Keratinocyte (primary cell): ENCODE measurements around the gene NXPE4. TPM values are rescaled to one million over a fixed set of nuclear protein-coding genes. Genes with fewer than 3 reads are reported as not detected.

Experiments used
- DNase-seq: peaks from one replicate; pipeline ENCODE4 v3.0.0-alpha.2; 2011; ENCODE audit warnings: low read depth, missing footprints, low spot score
- FAIRE-seq: peaks from 2 replicates; lab custom pipeline; 2011; peaks lifted over from hg19 to GRCh38; lab: Jason Lieb, UNC
- H2AFZ ChIP-seq: 2 replicates; pipeline ENCODE4 v1.6.0; 2012; ENCODE audit warnings: low read length, control low read depth, inconsistent platforms; ENCODE audit not compliant: control insufficient read depth
- H3K27ac ChIP-seq: 2 replicates; pipeline ENCODE4 v1.5.1; 2011; ENCODE audit warnings: low read length; ENCODE audit not compliant: control insufficient read depth, insufficient read depth
- H3K27me3 ChIP-seq: 3 replicates; pipeline ENCODE4 v1.6.0; 2011; ENCODE audit warnings: low read length; ENCODE audit not compliant: control insufficient read depth, insufficient read depth; ENCODE audit errors: extremely low read depth
- H3K36me3 ChIP-seq, 2 experiments: 2 replicates in 1 of 2; 3 replicates in 1 of 2; pipeline ENCODE4 v1.5.1; 2011; ENCODE audit warnings: low read length in 2 of 2, mild to moderate bottlenecking in 1 of 2; ENCODE audit not compliant: control insufficient read depth in 2 of 2, insufficient read depth in 2 of 2; ENCODE audit errors: extremely low read depth in 1 of 2
- H3K4me1 ChIP-seq: 3 replicates; pipeline ENCODE4 v1.5.1; 2011; ENCODE audit warnings: low read length; ENCODE audit not compliant: control insufficient read depth, insufficient read depth; ENCODE audit errors: extremely low read depth
- H3K4me2 ChIP-seq: 3 replicates; pipeline ENCODE4 v1.6.0; 2011; ENCODE audit warnings: low read depth, low read length; ENCODE audit not compliant: control insufficient read depth, insufficient read depth; ENCODE audit errors: extremely low read depth
- H3K4me3 ChIP-seq, 3 experiments: fragments of 200-600 bp in 1 of 3; sonication (generic) in 1 of 3; 2 replicates in 2 of 3; 3 replicates in 1 of 3; pipeline ENCODE4 v1.5.1; 2011 to 2016; ENCODE audit warnings: low read length in 3 of 3, mild to moderate bottlenecking in 3 of 3, control low read depth in 2 of 3, inconsistent platforms in 1 of 3, low read depth in 1 of 3, mixed read lengths in 1 of 3, mixed run types in 1 of 3, moderate library complexity in 1 of 3; ENCODE audit not compliant: control insufficient read depth in 2 of 3, insufficient read depth in 2 of 3; ENCODE audit errors: extremely low read depth in 1 of 3
- H3K79me2 ChIP-seq: 2 replicates; pipeline ENCODE4 v1.6.0; 2012; ENCODE audit warnings: low read length; ENCODE audit not compliant: control insufficient read depth, insufficient read depth
- H3K9ac ChIP-seq: 3 replicates; pipeline ENCODE4 v1.6.0; 2011; ENCODE audit warnings: low read length; ENCODE audit not compliant: control insufficient read depth, insufficient read depth; ENCODE audit errors: extremely low read depth
- H3K9me1 ChIP-seq: 3 replicates; pipeline ENCODE4 v1.6.0; 2011; ENCODE audit warnings: low read length; ENCODE audit not compliant: control insufficient read depth, insufficient read depth; ENCODE audit errors: extremely low read depth
- H3K9me3 ChIP-seq: 2 replicates; pipeline ENCODE4 v1.5.1; 2012; ENCODE audit warnings: low read depth, low read length; ENCODE audit not compliant: control insufficient read depth
- H4K20me1 ChIP-seq: 3 replicates; pipeline ENCODE4 v1.6.0; 2011; ENCODE audit warnings: low read length; ENCODE audit not compliant: control insufficient read depth, insufficient read depth; ENCODE audit errors: extremely low read depth
- CTCF ChIP-seq, 3 experiments: IDR thresholded peaks in 1 of 3; conservative IDR thresholded peaks in 1 of 3; optimal IDR thresholded peaks in 1 of 3; 2 replicates in 2 of 3; 3 replicates in 1 of 3; pipeline versions ENCODE3 to v1.5.1; 2011; ENCODE audit warnings: low read length in 3 of 3, mild to moderate bottlenecking in 3 of 3, moderate library complexity in 2 of 3, control low read depth in 1 of 3, inconsistent platforms in 1 of 3; ENCODE audit not compliant: insufficient read depth in 2 of 3; ENCODE audit errors: extremely low read depth in 1 of 3
- EZH2 ChIP-seq: IDR thresholded peaks from one replicate; pipeline ENCODE4 v1.6.1; 2012; ENCODE audit warnings: inconsistent platforms, mild to moderate bottlenecking, low read length, moderate library complexity
- dilution Hi-C: fragments of 300-500 bp; cut with MboI; formaldehyde crosslinking; loops from one replicate; pipeline ENCODE4 v1.7.0; 2020; ENCODE audit warnings: low sequenced_read_pairs; ENCODE audit not compliant: extremely low pct_ligation_motif_present
- polyA plus RNA-seq, 5 experiments: library from polyadenylated mRNA; depleted of rRNA in 3 of 5; stranded (reverse) in 3 of 5; stranded (forward) in 1 of 5; unstranded in 1 of 5; fragments of >200 nt; gene quantifications; 1 replicate in 1 of 5; 2 replicates in 3 of 5; 3 replicates in 1 of 5; pipeline versions ENCODE4 v1.2.1 to v1.2.3, GENCODE V29; 2011 to 2012; ENCODE audit warnings: missing spikeins in 2 of 5, low read depth in 1 of 5, low replicate concordance in 1 of 5

Gene NXPE4
- polyA plus RNA-seq, 1 donor (not counting 4 experiments of a cell fraction or from before 2014, with no cell fraction given) = not detected

- Histone ChIP-seq H3K79me2 (no peaks in the 10 kb centered on the region), H3K27ac (no peak overlapping the region), H3K4me1 (no peaks in the 10 kb centered on the region), H4K20me1 (no peaks in the 10 kb centered on the region), H3K36me3 (no peaks in the 10 kb centered on the region), H3K27me3 (no peaks in the 10 kb centered on the region), H3K9ac (no peak overlapping the region), H3K9me3 (no peaks in the 10 kb centered on the region), H3K4me2 (no peak overlapping the region), H3K9me1 (no peaks in the 10 kb centered on the region), H3K4me3 (no peak overlapping the region), H2AFZ (no peak overlapping the region)
- no peak for DNase-seq
- dilution Hi-C loops = no loop called here
- no peak for FAIRE-seq
- no peak for TF ChIP-seq CTCF (optimal IDR thresholded peaks at IDR 0.05 in 1 of 3, IDR thresholded peaks at IDR 0.05 in 1 of 3, conservative IDR thresholded peaks at IDR 0.05 in 1 of 3; ENCODE audit: extremely low read depth in 1 of 3, insufficient read depth in 2 of 3, low read length in 3 of 3)
- no peak for TF ChIP-seq EZH2
These were observed 883 bp downstream of the NXPE4 start for GRCh38 chr11:114594703-114595102.

- H3K9ac ChIP-seq = no peak overlapping the region
These were observed 8.1 kb downstream of the NXPE4 start for GRCh38 chr11:114587398-114587953.

More at GRCh38 chr11:114587398-114587953, 8.1 kb downstream of the NXPE4 start:
- Histone ChIP-seq H3K4me2 (no peak overlapping the region), H3K9me3 (peaks cover 2% of the 10 kb centered on the region), H3K36me3 (no peaks in the 10 kb centered on the region), H4K20me1 (no peaks in the 10 kb centered on the region), H3K27me3 (no peaks in the 10 kb centered on the region), H3K79me2 (no peaks in the 10 kb centered on the region), H3K9me1 (no peaks in the 10 kb centered on the region), H2AFZ (no peak overlapping the region), H3K4me1 (no peaks in the 10 kb centered on the region), H3K27ac (no peak overlapping the region), H3K4me3 (no peak overlapping the region)
- no peak for TF ChIP-seq EZH2
- no peak for TF ChIP-seq CTCF (optimal IDR thresholded peaks at IDR 0.05 in 1 of 3, IDR thresholded peaks at IDR 0.05 in 1 of 3, conservative IDR thresholded peaks at IDR 0.05 in 1 of 3; ENCODE audit: extremely low read depth in 1 of 3, insufficient read depth in 2 of 3, low read length in 3 of 3)
- DNase-seq = no peak
- dilution Hi-C loops = no loop called here
- no peak for FAIRE-seq
